ENCODE results near the gene CD9.
"Not testable (repeated sequence)": the region's sequence is repeated elsewhere in the genome, so short reads cannot be mapped to it uniquely, and the experiment has no call there.

Gene CD9

GRCh38 chr12:6204533-6205143 lies 4.4 kb downstream of the CD9 start:
- no peaks in the 10 kb centered on the region for H3K9me3 Mint-ChIP-seq
- TF ChIP-seq CTCF (IDR thresholded peaks at IDR 0.05): no peak
- no peaks in the 10 kb centered on the region for H3K36me3 Mint-ChIP-seq (ENCODE audit: low read depth)
- no peak for DNase-seq
- no peak overlapping the region for H3K27ac Mint-ChIP-seq
- H3K4me3 Mint-ChIP-seq: no peak overlapping the region
- peaks cover 52% of the 10 kb centered on the region for H3K4me1 Mint-ChIP-seq
- H3K27me3 Mint-ChIP-seq (ENCODE audit: low read depth, poor library complexity): peaks cover 54% of the 10 kb centered on the region

DNA sequence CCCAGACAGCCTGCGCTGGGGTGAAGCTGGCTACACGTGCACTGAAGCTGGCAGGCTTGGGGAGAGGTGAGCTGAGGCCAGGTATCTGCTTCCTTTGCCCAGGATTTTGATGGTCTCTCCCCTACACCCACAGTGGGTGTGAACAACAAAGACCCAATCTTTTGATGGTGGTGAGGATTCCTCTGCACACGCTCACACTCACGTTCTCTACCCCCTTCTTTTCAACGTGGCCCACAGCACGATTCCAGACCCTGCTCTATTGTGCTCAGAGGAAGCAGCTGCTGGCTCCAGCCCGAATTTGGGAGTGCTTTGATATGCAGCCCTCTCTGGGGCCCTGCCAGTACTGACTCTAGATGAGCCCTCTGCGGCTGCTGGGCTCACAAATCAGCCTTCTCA lies 4.9 kb downstream of the CD9 start:
- Mint-ChIP-seq H3K4me3 (no peak overlapping the region), H3K36me3 (ENCODE audit: low read depth) (no peaks in the 10 kb centered on the region), H3K4me1 (peaks cover 52% of the 10 kb centered on the region), H3K27me3 (ENCODE audit: low read depth, poor library complexity) (peaks cover 49% of the 10 kb centered on the region), H3K9me3 (no peaks in the 10 kb centered on the region), H3K27ac (no peak overlapping the region)
- TF ChIP-seq CTCF (IDR thresholded peaks at IDR 0.05): no peak
- DNase-seq: no peak

DNA sequence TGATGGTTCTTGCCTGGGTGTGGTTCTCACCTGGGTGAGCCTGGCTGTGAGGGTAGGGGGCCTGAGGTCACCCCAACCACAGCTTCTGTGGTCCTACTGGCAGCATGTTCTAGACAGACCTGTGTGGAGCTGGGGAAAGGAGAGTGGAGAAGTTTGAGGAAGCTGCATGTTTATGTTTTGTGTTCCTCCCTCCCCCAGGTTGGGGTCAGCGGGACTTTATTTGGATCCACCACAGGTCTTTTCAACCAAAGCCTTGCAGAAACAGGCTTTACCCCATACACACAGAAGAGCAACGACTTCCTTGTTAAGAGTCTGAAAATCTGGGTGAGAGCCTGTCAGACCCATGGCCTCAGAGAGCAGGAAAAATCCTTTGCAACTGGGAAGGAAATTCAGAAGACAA lies 5.6 kb downstream of the CD9 start:
- no peak for DNase-seq
- no peak for TF ChIP-seq CTCF (IDR thresholded peaks at IDR 0.05)
- no peaks in the 10 kb centered on the region for H3K9me3 Mint-ChIP-seq
- H3K4me3 Mint-ChIP-seq: no peak overlapping the region
- H3K4me1 Mint-ChIP-seq: peaks cover 56% of the 10 kb centered on the region
- H3K36me3 Mint-ChIP-seq (ENCODE audit: low read depth): no peaks in the 10 kb centered on the region
- no peak overlapping the region for H3K27ac Mint-ChIP-seq
- H3K27me3 Mint-ChIP-seq (ENCODE audit: low read depth, poor library complexity): peaks cover 43% of the 10 kb centered on the region

DNA sequence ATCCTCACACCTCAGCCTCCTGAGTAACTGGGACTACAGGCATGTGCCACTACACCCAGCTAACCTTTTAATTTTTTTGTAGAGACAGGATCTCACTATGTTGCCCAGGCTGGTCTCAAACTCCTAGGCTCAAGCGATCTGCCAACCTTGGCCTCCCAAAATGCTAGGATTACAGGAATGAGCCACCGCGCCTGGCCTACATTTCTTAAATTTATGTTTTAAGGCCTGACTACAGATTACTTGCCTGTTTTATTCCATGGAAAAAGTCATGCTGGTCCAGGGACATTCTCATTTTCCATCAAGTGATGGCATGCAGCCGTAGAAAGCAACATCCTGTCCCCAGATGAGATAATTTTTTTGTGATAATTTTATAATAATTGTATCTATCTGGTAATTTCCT lies 6.1 kb downstream of the CD9 start:
- H3K27me3 Mint-ChIP-seq (ENCODE audit: low read depth, poor library complexity): peaks cover 37% of the 10 kb centered on the region
- H3K4me1 Mint-ChIP-seq: peaks cover 55% of the 10 kb centered on the region

DNA sequence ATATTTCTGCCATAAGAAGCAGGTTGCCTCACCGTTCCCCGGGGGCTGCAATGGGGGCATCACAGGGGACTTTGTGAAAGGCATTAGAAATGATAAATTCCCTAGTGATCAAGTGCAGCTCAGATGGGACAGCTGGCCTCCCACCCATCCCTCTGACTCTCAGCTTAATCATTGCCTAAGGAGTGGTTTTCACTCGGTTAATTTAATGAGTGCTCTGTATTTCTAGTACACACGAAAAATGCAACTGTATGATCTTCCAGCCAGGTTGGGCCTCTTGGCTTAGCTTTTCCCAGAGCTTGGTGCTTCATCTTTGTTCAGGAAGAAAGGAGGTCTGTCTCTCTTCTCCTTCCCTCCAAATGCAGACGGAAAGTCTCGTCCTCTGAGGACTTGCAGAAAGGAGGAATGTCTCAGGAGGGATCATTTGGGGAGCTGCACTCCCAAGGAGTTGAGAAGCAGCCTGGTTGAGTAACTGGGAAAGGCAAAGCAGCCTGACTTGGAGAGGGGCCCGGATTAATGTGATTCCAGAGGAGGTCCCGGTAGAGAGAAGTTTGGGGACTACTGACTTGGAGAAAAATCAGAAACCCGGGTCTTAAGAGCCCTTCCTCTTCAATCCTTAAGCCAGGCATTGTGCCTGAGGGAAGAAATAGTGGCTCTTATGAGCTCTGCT lies 7.2 kb downstream of the CD9 start:
- Mint-ChIP-seq H3K4me3 (no peak overlapping the region), H3K9me3 (no peaks in the 10 kb centered on the region), H3K27ac (peak overlapping the region; percentile 79), H3K27me3 (ENCODE audit: low read depth, poor library complexity) (peaks cover 29% of the 10 kb centered on the region), H3K36me3 (ENCODE audit: low read depth) (no peaks in the 10 kb centered on the region), H3K4me1 (peaks cover 59% of the 10 kb centered on the region)
- no peak for TF ChIP-seq CTCF (IDR thresholded peaks at IDR 0.05)
- no peak for DNase-seq

More for the DNA sequence above, 6.1 kb downstream of the CD9 start:
- no peaks in the 10 kb centered on the region for H3K9me3 Mint-ChIP-seq
- TF ChIP-seq CTCF (IDR thresholded peaks at IDR 0.05): no peak
- no peak overlapping the region for H3K4me3 Mint-ChIP-seq
- no peak overlapping the region for H3K27ac Mint-ChIP-seq
- DNase-seq: no peak
- H3K36me3 Mint-ChIP-seq (ENCODE audit: low read depth): no peaks in the 10 kb centered on the region

GRCh38 chr12:6208130-6208529 lies 7.9 kb downstream of the CD9 start:
- Mint-ChIP-seq H3K4me3 (no peak overlapping the region), H3K9me3 (no peaks in the 10 kb centered on the region), H3K36me3 (ENCODE audit: low read depth) (no peaks in the 10 kb centered on the region), H3K27me3 (ENCODE audit: low read depth, poor library complexity) (peaks cover 25% of the 10 kb centered on the region), H3K27ac (no peak overlapping the region), H3K4me1 (peaks cover 64% of the 10 kb centered on the region)
- no peak for TF ChIP-seq CTCF (IDR thresholded peaks at IDR 0.05)
- no peak for DNase-seq

DNA sequence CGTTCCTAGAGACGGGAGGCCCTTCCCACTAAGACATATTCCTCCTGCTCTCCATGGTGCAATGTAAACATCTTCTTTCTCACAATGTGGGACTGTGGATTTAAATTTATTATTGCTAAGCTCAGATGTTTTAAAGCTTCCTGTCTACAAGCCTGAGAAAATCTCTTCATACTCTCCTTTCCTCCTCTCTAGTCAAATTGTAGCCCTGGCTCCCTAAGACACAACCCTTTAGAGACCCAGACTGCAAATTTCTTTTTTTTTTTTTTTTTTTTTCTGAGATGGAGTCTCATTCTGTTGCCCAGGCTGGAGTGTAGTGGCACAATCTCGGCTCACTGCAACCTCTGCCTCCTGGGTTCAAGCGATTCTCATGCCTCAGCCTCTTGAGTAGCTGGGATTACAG lies 9.2 kb downstream of the CD9 start:
- not testable (repeated sequence) for H3K36me3 Mint-ChIP-seq (ENCODE audit: low read depth); H3K27ac Mint-ChIP-seq; H3K4me3 Mint-ChIP-seq; DNase-seq; H3K9me3 Mint-ChIP-seq
- Mint-ChIP-seq H3K27me3 (ENCODE audit: low read depth, poor library complexity) (peaks cover 18% of the 10 kb centered on the region), H3K4me1 (peaks cover 75% of the 10 kb centered on the region)

Data from nephron progenitor cell (in vitro differentiated cells).